ENCODE measurements around the gene ZNF19. TPM values are rescaled to one million over a fixed set of nuclear protein-coding genes. Genes with fewer than 3 reads are reported as not detected.

ZNF19 gene
- polyA plus RNA-seq, 1 experiment, result 1.6 TPM

- POLR2A ChIA-PET, result no interaction called here
- Histone ChIP-seq H3K4me3 (ENCODE audit: low read depth, low read length) (peak overlapping the region; percentile 8; the same call in 1 of the 2 replicates), H3K27me3 (ENCODE audit: control insufficient read depth, insufficient read depth, low read length) (peaks cover 9% of the 10 kb centered on the region; the same call in 1 of the 2 replicates), H3K36me3 (ENCODE audit: control insufficient read depth, insufficient read depth, low read length) (no peaks in the 10 kb centered on the region)
- TF ChIP-seq CTCF (IDR thresholded peaks at IDR 0.05; ENCODE audit: insufficient read depth, low read depth, low read length), result no peak
- DNase-seq (ENCODE audit: low read depth), result no peak
- CTCF ChIA-PET, result interaction anchor here (1.7 to 6.2 kb wide), 2 partner anchors 14 to 73 kb away, joined by 8 to 41 read pairs; no protein-coding TSS in a partner anchor
Measured at GRCh38 chr16:71426069-71426879, 62.9 kb downstream of the ZNF19 start.

- no peak for TF ChIP-seq CTCF (IDR thresholded peaks at IDR 0.05; ENCODE audit: insufficient read depth, low read depth, low read length)
- POLR2A ChIA-PET, result no interaction called here
- Histone ChIP-seq H3K4me3 (ENCODE audit: low read depth, low read length) (no peak overlapping the region), H3K36me3 (ENCODE audit: control insufficient read depth, insufficient read depth, low read length) (no peaks in the 10 kb centered on the region), H3K27me3 (ENCODE audit: control insufficient read depth, insufficient read depth, low read length) (peaks cover 9% of the 10 kb centered on the region; the same call in 1 of the 2 replicates)
- no peak for DNase-seq (ENCODE audit: low read depth)
- CTCF ChIA-PET, result interaction anchor here (1.7 to 6.2 kb wide), 2 partner anchors 13 to 73 kb away, joined by 8 to 41 read pairs; no protein-coding TSS in a partner anchor
Measured at GRCh38 chr16:71425746-71426068, 63.4 kb downstream of the ZNF19 start.

- TF ChIP-seq CTCF (IDR thresholded peaks at IDR 0.05; ENCODE audit: insufficient read depth, low read depth, low read length), result no peak
- ChIA-PET CTCF (interaction anchor here (6.2 kb wide), 1 partner anchor 12 kb away, joined by 41 read pairs; no protein-coding TSS in a partner anchor), POLR2A (no interaction called here)
- Histone ChIP-seq H3K4me3 (ENCODE audit: low read depth, low read length) (no peak overlapping the region), H3K27me3 (ENCODE audit: control insufficient read depth, insufficient read depth, low read length) (peaks cover 9% of the 10 kb centered on the region; the same call in 1 of the 2 replicates), H3K36me3 (ENCODE audit: control insufficient read depth, insufficient read depth, low read length) (no peaks in the 10 kb centered on the region)
- DNase-seq (ENCODE audit: low read depth), result no peak
Measured at GRCh38 chr16:71424626-71425025, 64.5 kb downstream of the ZNF19 start.

- Histone ChIP-seq H3K27me3 (ENCODE audit: control insufficient read depth, insufficient read depth, low read length) (peaks cover 9% of the 10 kb centered on the region; the same call in 1 of the 2 replicates), H3K36me3 (ENCODE audit: control insufficient read depth, insufficient read depth, low read length) (no peaks in the 10 kb centered on the region), H3K4me3 (ENCODE audit: low read depth, low read length) (no peak overlapping the region)
- CTCF ChIA-PET, result interaction anchor here (1.3 to 6.2 kb wide), 2 partner anchors 12 to 76 kb away, joined by 3 to 41 read pairs; no protein-coding TSS in a partner anchor
- DNase-seq (ENCODE audit: low read depth), result no peak
- TF ChIP-seq CTCF (IDR thresholded peaks at IDR 0.05; ENCODE audit: insufficient read depth, low read depth, low read length), result no peak
- POLR2A ChIA-PET, result no interaction called here
Measured at GRCh38 chr16:71423865-71424264, 65.3 kb downstream of the ZNF19 start.

Other genes starting within 250 kb of the ZNF19 start
- gene CMTR2, start 199.9 kb downstream of the ZNF19 start, polyA plus RNA-seq (2011; rRNA removed), result 10.2 and 19.6 TPM in 2 replicates
- 0.16 and 0.18 TPM in 2 replicates for gene CALB2, start 130.6 kb downstream of the ZNF19 start, polyA plus RNA-seq (2011; rRNA removed)
- not detected in 2 replicates for gene TLE7, start 47.3 kb downstream of the ZNF19 start, polyA plus RNA-seq (2011; rRNA removed)
- 10.8 and 11.8 TPM in 2 replicates for gene ZNF23, start 27.1 kb downstream of the ZNF19 start, polyA plus RNA-seq (2011; rRNA removed)
- gene CHST4, start 37.1 kb upstream of the ZNF19 start, polyA plus RNA-seq (2011; rRNA removed), result not detected in 2 replicates
- not detected in 2 replicates for gene TAT, start 87.8 kb upstream of the ZNF19 start, polyA plus RNA-seq (2011; rRNA removed)
- not detected in 2 replicates for gene MARVELD3, start 136.9 kb upstream of the ZNF19 start, polyA plus RNA-seq (2011; rRNA removed)
- 7.9 and 10.0 TPM in 2 replicates for gene PHLPP2, start 235.4 kb upstream of the ZNF19 start, polyA plus RNA-seq (2011; rRNA removed)